Measurements from ENCODE around the gene PTP4A2.

The PTP4A2 gene

GRCh38 chr1:31891280-31891679, 46.9 kb downstream of the PTP4A2 start:
- DNase-seq (ENCODE audit: extremely low read depth in 1 of 2, low read depth in 1 of 2): peak in 1 of 2 donors; percentile 60

- no peak for DNase-seq (ENCODE audit: extremely low read depth in 1 of 2, low read depth in 1 of 2)
Measured at GRCh38 chr1:31888291-31888690, 49.9 kb downstream of the PTP4A2 start.

GRCh38 chr1:31886866-31887265, 51.3 kb downstream of the PTP4A2 start:
- DNase-seq (ENCODE audit: extremely low read depth in 1 of 2, low read depth in 1 of 2): no peak

DNA sequence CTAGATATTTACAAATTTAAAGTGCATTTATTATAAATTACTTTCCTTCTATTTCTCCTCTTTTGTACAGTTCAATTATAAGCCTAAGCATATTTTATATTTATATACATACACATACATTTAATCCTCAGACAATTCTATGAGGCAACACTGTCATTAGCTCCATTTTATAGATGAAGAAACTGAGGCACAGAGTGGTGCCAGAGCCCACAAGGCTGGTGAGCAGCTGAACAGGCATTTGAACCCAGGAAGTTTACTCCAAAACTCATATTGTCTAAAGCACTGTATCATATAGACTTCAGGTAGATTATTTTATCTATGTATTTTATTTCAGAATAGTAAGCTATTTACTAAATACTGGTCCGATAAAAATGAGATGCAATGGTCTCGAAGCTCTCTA, 52.3 kb downstream of the PTP4A2 start:
- no peak for DNase-seq (ENCODE audit: extremely low read depth in 1 of 2, low read depth in 1 of 2)

DNA sequence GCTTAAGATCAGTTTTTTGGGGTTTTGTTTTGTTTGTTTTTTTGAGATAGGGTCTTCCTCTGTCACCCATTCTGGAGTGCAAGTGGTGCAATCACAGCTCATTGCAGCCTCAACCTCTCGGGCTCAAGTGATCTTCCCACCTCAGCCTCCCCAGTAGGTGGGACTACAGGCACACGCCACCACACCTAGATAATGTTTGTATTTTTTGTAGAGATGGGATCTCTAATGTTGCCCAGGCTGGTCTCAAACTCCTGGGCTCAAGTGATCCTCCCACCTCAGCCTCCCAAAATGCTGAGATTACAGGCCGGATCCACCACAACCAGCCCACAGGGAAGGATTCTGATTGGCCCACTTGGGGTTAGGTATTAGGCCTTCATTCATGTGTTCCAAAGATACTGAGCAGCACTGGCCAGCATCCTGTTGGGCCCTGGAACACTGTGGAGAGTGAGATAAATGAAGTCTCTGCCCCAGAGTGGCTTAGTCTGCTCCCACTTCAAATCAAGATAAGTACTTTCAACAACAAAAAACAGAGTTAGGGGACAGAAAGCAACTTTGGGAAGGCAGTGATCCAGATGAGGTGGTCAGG, 54.7 kb downstream of the PTP4A2 start:
- no peak for DNase-seq (ENCODE audit: extremely low read depth in 1 of 2, low read depth in 1 of 2)

DNA sequence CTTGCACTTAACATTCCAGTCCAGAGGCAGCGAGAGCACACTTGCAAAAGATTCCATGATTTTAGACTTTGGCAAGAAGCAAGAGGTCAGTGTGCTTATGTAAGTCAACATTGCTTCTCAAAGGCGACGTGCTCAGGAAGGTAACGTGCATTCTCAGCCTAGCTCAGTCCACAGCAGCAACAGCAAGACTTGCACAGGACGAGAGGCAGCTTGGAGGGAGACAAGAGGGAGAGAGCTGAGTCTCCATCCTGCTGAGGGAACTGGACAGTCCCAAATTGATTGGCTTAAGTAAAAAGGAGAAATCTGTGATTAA, 56.5 kb downstream of the PTP4A2 start:
- DNase-seq (ENCODE audit: extremely low read depth in 1 of 2, low read depth in 1 of 2): no peak

GRCh38 chr1:31880957-31881687, 57.0 kb downstream of the PTP4A2 start:
- no peak for DNase-seq (ENCODE audit: extremely low read depth in 1 of 2, low read depth in 1 of 2)

DNA sequence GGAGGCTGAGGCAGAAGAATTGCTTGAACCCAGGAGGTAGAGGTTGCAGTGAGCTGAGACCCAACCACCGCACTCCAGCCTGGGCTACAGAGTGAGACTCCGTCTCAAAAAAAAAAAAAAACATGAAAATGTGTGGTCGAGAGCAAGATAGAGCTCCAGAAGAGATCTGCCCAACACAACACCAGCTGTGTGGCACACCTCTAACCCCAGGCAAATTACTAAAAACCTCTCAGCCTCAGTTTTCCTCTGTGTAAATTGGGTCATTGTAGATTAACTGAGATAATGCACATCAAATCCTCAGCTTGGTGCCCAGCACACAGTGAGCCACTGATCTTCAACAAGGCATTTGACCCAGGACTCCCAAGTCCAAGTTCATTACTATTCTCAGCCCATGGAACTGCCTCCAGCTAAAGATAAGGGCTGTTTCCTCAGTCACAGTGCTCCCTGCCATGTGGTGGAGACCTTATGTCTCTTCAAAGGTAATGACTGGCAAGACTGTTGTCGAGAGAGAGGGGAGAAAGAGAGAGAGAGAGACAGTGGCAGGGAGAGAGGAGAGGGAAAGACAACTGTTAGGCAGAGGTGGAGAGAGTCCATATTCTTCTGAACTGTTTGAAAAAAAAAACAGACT, 58.1 kb downstream of the PTP4A2 start:
- no peak for DNase-seq (ENCODE audit: extremely low read depth in 1 of 2, low read depth in 1 of 2)

GRCh38 chr1:31878058-31878457, 60.1 kb downstream of the PTP4A2 start:
- no peak for DNase-seq (ENCODE audit: extremely low read depth in 1 of 2, low read depth in 1 of 2)

GRCh38 chr1:31877544-31877943, 60.6 kb downstream of the PTP4A2 start:
- no peak for DNase-seq (ENCODE audit: extremely low read depth in 1 of 2, low read depth in 1 of 2)

- no peak for DNase-seq (ENCODE audit: extremely low read depth in 1 of 2, low read depth in 1 of 2)
Measured at GRCh38 chr1:31875636-31876236, 62.4 kb downstream of the PTP4A2 start.

- DNase-seq (ENCODE audit: extremely low read depth in 1 of 2, low read depth in 1 of 2): no peak
Measured at GRCh38 chr1:31874942-31875341, 63.2 kb downstream of the PTP4A2 start.

DNA sequence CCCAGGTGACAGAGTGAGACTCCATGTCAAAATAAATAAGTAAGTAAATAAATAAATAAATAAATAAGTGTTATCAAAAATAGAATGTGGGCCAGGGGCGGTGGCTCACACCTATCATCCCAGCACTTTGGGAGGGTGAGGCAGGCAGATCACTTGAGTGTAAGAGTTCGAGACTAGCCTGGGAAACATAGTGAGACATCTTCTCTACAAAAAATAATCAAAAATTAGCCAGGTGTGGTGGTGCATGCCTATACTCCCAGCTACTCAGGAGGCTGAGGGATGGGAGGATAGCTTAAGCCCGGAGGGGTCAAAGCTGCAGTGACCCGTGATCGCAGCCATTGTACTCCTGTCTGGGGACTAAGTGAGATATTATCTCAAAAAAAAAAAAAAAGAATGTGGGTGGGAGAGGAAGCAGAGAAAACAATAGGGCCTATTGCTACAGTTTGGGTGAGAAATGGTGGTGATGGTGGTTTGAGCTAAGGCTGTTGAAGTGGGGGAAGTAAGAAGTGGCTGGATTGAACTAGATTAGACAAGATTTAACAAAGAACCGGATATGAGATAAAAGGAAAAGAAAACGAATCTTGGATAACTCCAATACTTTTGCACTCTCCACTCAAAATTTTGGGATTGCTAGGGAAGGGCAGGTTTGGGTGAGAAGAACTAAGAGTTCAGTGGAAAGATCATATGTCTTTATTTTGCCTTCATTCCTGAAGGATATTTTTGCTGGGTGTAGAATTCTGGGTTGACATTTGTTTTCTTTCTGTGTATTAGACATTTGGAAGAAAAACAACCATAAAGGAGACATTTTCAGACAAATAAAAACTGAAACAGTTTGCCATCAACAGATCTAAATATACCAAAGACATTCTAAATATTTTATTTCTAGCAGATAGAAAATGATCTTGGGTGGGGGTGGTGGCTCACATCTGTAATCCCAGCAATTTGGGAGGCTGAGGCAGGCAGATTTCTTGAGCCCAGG, 65.2 kb downstream of the PTP4A2 start:
- no peak for DNase-seq (ENCODE audit: extremely low read depth in 1 of 2, low read depth in 1 of 2)

DNA sequence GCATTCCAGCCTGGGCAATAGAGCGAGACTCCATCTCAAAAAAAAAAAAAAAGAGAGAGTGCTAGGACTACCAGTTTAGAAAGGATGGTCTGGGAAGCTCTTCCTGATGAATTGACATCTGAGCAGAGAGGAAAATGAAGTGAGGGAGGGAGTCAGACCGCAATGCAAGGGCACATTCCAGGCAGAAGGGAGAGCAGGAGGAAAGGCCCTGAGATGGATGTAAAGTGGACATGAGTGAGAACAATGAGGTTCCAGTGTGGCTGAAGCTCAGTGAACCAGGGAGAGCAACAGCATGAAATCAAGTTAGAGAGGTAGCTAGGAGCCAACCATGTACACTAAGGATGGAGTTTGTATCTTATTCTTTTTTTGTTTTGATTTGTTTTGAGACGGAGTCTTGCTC, 66.5 kb downstream of the PTP4A2 start:
- DNase-seq (ENCODE audit: extremely low read depth in 1 of 2, low read depth in 1 of 2): no peak

- DNase-seq (ENCODE audit: extremely low read depth in 1 of 2, low read depth in 1 of 2): no peak
Measured at GRCh38 chr1:31870086-31870736, 68.0 kb downstream of the PTP4A2 start.

DNA sequence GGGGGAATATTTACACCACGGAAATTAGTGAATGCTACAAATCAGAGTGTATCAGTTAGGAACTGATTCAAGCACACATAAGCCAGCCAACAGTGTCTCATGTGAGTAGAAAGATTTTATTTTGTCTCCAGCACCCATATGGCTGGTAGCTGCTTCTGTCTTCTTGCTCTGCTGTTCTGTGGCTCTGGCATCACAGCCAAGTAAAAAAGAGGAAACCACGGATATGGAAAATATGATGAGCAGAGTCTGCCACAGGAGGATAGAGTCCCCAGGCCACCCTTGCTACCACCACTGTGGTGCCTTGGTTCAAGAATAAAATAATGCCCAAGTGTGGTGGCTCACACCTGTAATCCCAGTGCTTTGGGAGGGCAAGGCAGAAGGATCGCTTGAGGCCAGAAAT, 68.7 kb downstream of the PTP4A2 start:
- DNase-seq (ENCODE audit: extremely low read depth in 1 of 2, low read depth in 1 of 2): no peak

- no peak for DNase-seq (ENCODE audit: extremely low read depth in 1 of 2, low read depth in 1 of 2)
Measured at GRCh38 chr1:31868862-31869261, 69.3 kb downstream of the PTP4A2 start.

DNA sequence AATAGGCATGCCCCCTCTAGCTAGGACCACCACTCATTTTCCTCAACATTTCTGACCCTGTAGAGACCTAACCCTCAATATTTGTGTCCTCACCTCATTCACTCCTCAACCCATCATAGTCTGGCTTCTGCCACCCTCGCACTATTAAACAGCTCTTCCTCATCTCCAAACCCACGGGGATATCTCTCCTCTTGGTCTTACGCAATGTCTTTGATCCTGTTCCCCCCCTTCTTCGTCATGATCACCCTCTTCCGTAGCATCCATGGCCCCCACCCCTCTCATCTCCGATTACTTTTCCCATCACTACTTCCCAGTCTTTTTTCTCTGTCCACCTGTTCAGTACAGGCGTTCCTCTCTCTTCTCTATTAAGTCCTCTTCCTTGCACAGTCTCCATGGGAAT, 70.6 kb downstream of the PTP4A2 start:
- DNase-seq (ENCODE audit: extremely low read depth in 1 of 2, low read depth in 1 of 2): no peak

GRCh38 chr1:31866450-31867032, 71.6 kb downstream of the PTP4A2 start:
- DNase-seq (ENCODE audit: extremely low read depth in 1 of 2, low read depth in 1 of 2): no peak
